Nephron (organoid): ENCODE data around the gene DMRTB1.

Experiments used
- H3K27ac Mint-ChIP-seq, 3 experiments: 2 replicates each; pipeline ENCODE4 v1.8.0; 2020; ENCODE audit warnings: mixed read lengths in 3 of 3, mild to moderate bottlenecking in 2 of 3, moderate library complexity in 1 of 3
- H3K27me3 Mint-ChIP-seq: 2 replicates; pipeline ENCODE4 v1.8.0; 2021; ENCODE audit warnings: low read depth, mild to moderate bottlenecking, moderate library complexity, mixed read lengths
- H3K36me3 Mint-ChIP-seq: 2 replicates; pipeline ENCODE4 v1.8.0; 2020; ENCODE audit warnings: low read depth, mixed read lengths
- H3K4me1 Mint-ChIP-seq: 2 replicates; pipeline ENCODE4 v1.8.0; 2020; ENCODE audit warnings: mixed read lengths
- H3K4me3 Mint-ChIP-seq, 3 experiments: 2 replicates each; pipeline ENCODE4 v1.8.0; 2020; ENCODE audit warnings: mild to moderate bottlenecking in 3 of 3, mixed read lengths in 3 of 3, moderate library complexity in 2 of 3
- H3K9me3 Mint-ChIP-seq: 2 replicates; pipeline ENCODE4 v1.8.0; 2020; ENCODE audit warnings: mixed read lengths
- TF ChIP-seq, protein P1 (sequence below), 3 experiments: fragments of 200-600 bp; sonication (generic); IDR thresholded peaks; one replicate each; pipeline ENCODE4 v1.5.0; 2021; ENCODE audit warnings: antibody characterized with exemption in 3 of 3; ENCODE audit not compliant: unreplicated experiment in 3 of 3

Gene DMRTB1

DNA sequence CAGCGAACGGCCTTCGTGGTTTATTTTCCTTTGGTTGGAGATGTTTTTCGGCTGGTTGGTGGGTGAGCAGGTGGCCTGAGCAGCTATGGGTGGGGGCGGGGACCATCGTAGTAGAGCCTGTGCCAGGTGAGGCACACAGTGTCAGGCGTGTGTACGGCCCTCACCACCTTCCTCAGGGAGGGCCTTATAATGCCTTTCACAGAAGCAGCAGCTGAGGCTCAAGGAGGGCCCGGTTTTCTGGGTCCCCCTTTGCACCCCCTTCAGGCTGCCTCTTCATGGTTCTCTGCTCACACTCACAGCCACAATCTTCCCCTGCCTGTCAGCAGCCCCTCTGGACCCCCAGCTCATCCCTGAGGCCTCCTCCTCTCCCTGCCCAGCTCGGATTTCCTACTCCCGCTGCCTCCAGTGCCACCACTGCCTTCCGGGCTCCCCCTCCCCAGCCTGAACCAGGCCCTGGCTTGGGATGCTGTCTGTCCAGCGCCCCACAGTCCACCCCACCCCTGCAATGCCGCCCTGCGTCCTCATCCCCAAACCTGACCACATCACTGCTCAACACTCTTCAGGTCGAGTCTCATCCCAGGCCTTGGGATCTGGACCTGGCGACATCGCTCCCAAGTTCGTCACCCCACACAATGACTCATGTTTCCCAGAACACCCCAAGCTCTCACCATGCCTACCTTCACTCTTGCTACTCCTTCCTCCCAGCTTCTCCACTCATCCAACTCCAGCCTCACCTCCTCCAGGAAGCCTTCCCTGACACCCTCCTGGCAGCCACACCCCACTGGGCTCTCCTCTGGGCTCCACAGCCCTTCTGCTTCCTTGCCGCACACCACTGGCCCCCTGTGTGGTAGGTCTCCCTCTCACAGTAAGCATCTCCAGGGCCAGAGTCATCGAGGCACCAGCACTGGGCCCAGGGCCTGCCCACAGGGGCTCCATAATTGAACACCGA is 53.9 kb downstream of the DMRTB1 start:
- Mint-ChIP-seq H3K27me3 (peaks cover 31% of the 10 kb centered on the region), H3K9me3 (no peaks in the 10 kb centered on the region), H3K4me3 (no peak overlapping the region), H3K36me3 (no peaks in the 10 kb centered on the region), H3K4me1 (peaks cover 25% of the 10 kb centered on the region), H3K27ac (peak overlapping the region; percentile 62 to 82 (median 69))
- TF ChIP-seq, protein P1, sequence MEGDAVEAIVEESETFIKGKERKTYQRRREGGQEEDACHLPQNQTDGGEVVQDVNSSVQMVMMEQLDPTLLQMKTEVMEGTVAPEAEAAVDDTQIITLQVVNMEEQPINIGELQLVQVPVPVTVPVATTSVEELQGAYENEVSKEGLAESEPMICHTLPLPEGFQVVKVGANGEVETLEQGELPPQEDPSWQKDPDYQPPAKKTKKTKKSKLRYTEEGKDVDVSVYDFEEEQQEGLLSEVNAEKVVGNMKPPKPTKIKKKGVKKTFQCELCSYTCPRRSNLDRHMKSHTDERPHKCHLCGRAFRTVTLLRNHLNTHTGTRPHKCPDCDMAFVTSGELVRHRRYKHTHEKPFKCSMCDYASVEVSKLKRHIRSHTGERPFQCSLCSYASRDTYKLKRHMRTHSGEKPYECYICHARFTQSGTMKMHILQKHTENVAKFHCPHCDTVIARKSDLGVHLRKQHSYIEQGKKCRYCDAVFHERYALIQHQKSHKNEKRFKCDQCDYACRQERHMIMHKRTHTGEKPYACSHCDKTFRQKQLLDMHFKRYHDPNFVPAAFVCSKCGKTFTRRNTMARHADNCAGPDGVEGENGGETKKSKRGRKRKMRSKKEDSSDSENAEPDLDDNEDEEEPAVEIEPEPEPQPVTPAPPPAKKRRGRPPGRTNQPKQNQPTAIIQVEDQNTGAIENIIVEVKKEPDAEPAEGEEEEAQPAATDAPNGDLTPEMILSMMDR (IDR thresholded peaks at IDR 0.05; ENCODE audit: unreplicated experiment in 3 of 3) = no peak

DNA sequence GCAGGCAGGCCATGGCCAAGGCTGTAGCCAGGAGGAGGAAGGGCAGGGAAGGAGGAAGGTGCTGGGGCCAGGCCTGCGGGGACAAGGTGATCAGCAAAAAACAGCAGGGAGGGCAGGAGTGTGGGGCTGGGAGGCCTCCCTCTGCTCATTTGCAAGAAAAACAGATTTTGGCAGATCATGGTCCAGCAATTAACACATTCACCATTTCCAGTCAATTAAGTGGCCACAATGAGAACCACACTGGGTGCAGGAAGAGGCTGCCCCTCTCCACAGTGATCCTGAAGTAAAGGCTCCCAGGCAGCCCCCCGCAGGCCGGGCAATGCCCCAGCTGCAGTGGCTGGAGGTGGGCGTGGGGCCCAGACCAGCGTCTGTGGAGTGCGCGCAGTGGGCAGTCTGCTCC is 54.6 kb downstream of the DMRTB1 start:
- H3K27me3 Mint-ChIP-seq = peaks cover 28% of the 10 kb centered on the region
- H3K4me1 Mint-ChIP-seq = peaks cover 30% of the 10 kb centered on the region
- TF ChIP-seq, protein P1 (IDR thresholded peaks at IDR 0.05; ENCODE audit: unreplicated experiment in 3 of 3) = no peak
- no peak overlapping the region for H3K4me3 Mint-ChIP-seq
- no peak overlapping the region for H3K27ac Mint-ChIP-seq
- no peaks in the 10 kb centered on the region for H3K9me3 Mint-ChIP-seq
- H3K36me3 Mint-ChIP-seq = no peaks in the 10 kb centered on the region

DNA sequence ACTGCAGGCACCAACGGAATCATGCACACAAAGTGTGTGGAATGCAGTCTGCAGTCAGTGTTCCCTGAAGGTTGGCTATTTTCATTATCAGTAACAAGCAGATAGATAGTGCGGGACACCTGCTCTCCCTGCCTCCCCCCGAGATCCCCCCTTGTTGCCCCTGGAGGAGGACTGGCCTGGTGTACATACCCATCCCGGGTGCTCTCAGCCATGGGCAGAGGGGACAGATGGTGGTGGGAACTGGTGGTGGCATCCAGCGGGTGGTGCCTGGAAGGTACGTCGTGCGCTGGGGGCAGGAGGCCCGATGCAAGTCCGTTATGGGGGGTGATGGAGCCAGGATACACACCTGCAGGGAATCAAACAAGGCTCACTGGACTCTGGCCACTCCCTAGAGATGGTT is 55.2 kb downstream of the DMRTB1 start:
- Mint-ChIP-seq H3K27me3 (peaks cover 30% of the 10 kb centered on the region), H3K36me3 (no peaks in the 10 kb centered on the region), H3K27ac (no peak overlapping the region), H3K9me3 (no peaks in the 10 kb centered on the region), H3K4me3 (no peak overlapping the region), H3K4me1 (peaks cover 35% of the 10 kb centered on the region)
- TF ChIP-seq, protein P1 (IDR thresholded peaks at IDR 0.05; ENCODE audit: unreplicated experiment in 3 of 3) = no peak

DNA sequence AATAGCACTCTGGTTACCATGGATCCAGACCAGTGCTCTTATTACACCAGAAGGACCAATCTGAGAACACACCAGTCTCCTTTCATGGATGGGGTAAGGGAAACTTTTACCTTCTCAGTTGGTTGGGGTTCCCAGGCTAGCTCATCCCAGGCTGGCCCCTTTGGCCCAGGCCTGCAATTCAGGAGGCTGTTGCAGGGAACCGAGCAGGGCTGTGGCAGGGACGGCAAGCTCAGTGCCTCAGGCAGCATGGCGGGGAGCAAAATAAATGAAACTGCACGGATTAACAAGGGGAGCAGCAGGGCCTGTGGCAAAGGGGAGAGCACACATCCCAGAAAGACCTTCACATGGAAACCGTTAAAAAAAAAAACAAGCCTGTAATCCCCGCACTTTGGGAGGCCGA is 57.0 kb downstream of the DMRTB1 start:
- peaks cover 44% of the 10 kb centered on the region for H3K4me1 Mint-ChIP-seq
- H3K36me3 Mint-ChIP-seq = no peaks in the 10 kb centered on the region
- no peak overlapping the region for H3K27ac Mint-ChIP-seq
- H3K9me3 Mint-ChIP-seq = no peaks in the 10 kb centered on the region
- TF ChIP-seq, protein P1 (IDR thresholded peaks at IDR 0.05; ENCODE audit: unreplicated experiment in 3 of 3) = no peak
- H3K27me3 Mint-ChIP-seq = peaks cover 35% of the 10 kb centered on the region
- no peak overlapping the region for H3K4me3 Mint-ChIP-seq
